NOMO-1 (cell line): ENCODE data around the gene DMTF1.
A peak's percentile ranks its signal among the peaks of the same experiment; 100 is the strongest.
"Not testable (repeated sequence)": the region's sequence is repeated elsewhere in the genome, so short reads cannot be mapped to it uniquely, and the experiment has no call there.

ENCODE experiments used
- DNase-seq, 2 experiments: peaks; one replicate each; lab custom pipeline; 2025; ENCODE audit not compliant: unreplicated experiment in 2 of 2; lab: John Stamatoyannopoulos, UW

DMTF1 gene

DNA sequence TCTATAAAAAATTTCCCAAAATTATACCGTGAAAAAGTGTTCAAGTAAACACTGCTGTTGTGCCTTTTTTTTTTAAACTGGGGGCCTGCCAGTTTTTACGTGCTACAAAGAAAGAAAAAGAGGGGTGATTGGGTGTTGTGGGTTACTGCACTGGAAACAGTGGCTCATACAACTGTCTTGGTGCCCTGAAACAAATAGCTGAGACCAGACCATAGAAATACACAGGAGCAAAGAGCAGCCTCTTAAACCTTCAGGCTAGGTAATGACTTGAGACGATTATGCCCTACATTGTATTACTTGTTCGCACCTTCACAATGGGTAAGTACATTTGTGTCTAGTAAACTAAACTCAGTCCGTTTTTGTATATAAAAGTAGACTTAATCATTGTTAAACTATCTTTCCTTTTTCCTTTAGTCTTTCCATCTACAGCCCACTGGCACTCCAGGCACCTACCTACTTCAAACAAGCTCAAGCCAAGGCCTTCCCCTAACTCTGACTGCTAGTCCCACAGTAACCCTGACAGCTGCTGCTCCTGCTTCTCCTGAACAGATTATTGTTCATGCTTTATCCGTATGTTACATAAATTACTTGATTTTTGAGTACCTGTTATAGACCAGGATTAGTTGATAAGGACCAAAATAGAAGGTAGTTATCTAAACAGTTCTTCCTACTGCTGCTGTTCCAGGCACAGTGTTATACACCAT is 40.7 kb downstream of the DMTF1 start:
- DNase-seq, result no peak

DNA sequence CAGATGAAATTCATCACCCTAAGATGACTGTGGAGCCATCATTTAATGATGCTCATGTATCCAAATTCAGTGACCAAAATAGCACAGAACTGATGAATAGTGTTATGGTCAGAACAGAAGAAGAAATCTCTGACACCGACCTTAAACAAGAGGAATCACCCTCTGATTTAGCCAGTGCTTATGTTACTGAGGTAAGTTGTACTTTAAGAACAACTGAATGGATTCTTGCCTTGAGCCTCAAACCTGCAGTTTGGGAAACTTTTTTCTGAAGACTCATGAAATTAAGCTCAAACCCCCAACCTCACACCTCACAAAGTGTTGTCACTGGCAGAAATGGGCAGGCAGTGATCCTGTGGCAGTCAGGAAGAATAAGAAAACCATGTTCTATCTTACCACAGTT is 41.7 kb downstream of the DMTF1 start:
- DNase-seq, result no peak

DNA sequence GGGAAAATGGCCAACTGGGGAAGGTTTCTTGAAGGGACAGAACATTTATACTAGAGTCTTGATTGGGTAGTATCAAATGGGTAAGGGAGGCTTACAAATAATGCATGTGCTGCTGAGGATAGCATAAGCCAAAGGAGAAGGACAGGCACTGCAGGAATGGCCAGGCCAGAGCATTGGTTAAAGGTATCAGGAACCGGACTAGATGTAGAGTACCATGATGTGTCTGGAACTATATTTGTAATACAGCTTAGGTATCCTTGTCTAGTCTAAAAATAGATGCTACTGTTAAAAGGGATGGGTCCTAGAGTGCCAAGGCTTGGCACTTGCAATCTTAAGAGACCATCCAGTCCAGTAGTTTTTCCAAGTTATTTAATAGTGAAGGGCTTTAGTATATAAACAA is 47.0 kb downstream of the DMTF1 start:
- DNase-seq, result no peak

DNA sequence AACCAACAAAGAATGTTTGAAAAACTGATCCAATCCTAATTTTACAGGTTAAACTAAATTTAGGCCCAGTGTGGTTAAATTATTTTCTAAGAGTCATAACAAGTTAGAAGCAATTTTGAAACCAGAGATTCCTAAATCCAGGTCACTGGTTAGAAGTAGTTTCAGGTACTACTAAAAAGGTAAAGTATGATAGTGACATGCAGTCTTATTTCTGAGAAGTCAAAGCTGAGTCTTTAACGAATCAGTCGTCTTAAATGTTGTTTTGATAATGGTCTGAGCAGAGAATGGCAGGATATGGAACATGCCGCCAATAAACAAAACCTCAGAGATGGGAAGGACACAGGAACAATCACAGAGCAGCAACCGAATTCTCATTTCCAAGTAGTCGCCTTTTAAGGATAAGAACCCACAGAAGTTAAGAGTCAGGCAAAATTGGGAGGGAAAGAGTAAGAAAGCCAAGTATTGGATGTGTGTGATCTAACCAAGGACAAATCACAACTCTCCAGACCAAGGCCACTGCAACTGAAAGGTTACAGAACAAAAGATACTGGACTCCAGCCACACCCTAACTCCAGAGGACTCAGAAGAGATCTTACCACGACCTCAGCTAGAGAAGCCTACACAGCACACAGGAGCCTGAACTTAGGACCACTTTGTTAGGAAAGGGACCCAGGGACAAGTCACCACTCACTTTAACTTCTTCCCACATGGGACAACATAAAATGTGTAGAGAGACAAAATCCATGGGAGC is 47.6 kb downstream of the DMTF1 start:
- DNase-seq, result no peak

DNA sequence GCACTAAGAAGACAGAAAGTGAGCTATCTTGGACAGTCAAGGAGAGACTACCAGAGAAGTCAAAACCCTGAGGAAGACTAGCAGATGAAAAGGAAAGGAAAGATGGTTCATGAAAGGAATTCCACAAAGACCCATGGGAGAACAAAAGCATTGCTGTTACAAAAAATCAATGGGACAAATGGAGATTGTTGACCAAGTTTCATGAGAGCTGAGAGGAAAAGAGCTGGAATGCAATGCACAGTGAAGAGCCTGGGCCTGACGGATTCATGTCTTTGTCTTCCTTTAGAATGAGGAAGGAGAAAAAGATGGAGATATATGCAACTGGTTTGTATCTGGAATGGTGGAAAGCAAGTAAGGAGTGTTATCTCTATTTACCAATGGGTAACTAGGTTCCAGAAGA is 50.0 kb downstream of the DMTF1 start:
- no peak for DNase-seq

DNA sequence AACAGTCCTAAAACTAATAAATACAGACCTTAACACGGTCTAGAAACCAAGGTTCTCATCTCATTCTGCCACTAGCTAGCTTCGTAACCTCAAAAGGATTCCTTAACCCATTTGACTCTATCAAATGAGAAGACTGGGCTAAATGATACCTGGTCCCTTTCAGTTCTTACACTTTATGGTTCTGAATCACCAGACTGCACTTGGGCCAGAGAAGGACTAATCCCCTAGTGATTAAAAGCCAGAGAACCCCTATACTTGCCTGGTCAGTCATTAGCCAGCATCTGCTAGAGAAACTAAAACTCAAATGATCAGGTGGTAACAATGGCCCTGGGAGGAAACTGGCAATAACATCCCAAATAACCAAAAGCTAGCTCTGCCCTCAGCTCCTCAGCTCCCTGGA is 50.5 kb downstream of the DMTF1 start:
- DNase-seq, result no peak

DNA sequence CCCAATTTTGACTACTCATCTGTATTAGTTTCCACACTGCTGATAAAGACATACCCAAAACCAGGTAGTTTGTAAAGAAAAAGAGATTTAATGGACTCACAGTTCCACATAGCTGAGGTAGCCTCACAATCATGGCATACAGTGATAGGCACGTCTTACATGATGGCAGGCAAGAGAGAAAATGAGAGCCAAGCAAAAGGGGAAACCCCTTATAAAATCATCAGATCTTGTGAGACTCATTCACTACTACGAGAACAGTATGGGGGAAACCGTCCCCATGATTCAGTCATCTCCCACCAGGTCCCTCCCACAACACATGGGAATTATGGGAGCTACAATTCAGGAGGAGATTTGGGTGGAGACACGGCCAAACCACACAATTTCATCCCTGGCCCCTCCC is 51.7 kb downstream of the DMTF1 start:
- not testable (repeated sequence) for DNase-seq

DNA sequence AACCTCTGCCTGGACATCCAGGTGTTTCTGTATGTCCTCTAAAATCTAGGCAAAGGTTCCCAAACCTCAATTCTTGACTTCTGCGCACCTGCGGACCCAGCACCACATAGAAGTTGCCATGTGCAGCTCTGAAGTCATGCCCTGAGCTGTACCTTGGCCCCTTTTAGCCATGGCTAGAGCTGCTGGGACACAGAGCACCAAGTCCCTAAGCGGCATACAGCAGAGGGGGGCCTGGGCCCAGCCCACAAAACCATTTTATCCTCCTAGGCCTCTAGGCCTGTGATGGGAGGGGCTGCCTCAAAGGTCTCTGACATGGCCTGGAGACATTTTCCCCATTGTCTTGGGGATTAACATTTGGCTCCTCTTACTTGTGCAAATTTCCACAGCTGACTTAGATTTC is 52.7 kb downstream of the DMTF1 start:
- DNase-seq, result no peak

DNA sequence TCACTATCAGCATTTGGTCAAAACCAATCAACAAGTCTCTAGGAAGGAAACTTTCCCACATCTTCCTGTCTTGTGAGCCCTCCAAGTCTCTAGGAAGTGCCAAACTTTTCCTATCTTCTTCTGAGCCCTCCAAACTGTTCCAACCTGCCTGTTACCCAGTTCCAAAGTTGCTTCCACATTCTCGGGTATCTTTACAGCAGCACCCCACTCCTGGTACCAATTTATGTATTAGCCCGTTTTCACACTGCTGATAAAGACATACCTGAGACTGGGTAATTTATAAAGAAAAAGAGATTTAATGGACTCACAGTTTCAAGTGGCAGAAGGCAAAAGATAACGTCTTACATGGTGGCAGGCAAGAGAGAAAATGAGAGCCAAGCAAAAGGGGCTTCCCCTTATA is 53.4 kb downstream of the DMTF1 start:
- not testable (repeated sequence) for DNase-seq

DNA sequence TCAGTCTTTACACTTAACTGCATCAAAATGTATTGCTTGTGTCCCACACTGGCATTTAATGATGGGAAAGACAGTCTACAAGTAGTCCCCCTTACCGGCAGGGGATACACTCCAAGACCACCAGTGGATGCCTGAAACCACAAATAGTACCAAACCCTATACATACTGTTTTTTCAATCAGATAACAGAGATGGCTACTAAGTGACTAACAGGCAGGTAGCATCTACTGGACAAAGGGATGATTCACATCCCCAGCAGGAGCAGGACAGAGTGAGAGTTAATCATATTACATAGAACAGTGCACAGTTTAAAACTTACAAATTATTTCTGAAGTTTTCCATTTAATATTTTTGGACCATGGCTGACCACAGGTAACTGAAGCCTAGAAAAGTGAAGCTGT is 54.1 kb downstream of the DMTF1 start:
- no peak for DNase-seq

DNA sequence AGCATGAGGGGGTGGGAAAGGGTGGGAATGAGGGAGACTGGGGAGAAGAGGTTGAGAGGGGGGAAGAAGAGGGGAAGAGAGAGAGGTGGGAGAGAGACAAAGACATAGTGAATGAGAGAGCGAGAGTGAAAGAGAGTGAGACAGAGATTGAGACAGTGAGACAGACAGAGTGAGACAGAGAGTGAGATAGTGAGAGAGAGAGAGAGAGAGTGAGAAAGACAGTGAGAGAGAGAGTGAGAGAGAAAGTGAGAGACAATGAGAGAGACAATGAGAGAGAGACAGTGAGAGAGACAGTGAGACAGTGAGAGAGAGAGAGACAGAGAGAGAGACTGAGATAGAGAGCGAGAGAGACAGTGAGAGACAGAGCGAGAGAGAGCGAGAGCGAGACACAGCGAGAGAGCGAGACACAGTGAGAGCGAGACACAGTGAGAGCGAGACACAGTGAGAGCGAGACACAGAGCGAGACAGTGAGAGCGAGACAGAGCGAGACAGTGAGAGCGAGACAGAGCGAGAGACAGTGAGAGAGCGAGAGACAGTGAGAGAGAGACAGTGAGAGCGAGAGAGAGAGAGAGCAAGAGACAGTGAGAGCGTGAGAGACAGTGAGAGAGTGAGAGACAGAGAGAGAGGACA is 57.2 kb downstream of the DMTF1 start:
- no peak for DNase-seq

DNA sequence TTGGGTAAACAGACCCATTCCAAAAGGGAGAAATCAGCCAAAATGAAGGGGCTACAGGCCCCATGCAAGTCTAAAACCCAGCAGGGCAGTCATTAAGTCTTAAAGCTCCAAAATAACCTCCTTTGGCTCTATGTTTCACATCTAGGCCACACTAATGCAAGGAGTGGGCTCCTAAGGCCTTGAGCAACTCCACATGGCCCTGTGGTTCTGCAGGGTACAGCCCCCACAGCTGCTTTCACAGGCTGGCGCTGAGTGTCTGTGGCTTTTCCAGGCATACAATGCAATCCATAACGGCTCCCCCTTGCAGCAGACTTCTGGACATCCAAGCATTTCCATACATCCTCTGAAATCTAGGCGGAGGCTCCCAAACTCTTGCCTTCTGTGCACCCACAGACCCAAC is 58.3 kb downstream of the DMTF1 start:
- DNase-seq, result no peak

DNA sequence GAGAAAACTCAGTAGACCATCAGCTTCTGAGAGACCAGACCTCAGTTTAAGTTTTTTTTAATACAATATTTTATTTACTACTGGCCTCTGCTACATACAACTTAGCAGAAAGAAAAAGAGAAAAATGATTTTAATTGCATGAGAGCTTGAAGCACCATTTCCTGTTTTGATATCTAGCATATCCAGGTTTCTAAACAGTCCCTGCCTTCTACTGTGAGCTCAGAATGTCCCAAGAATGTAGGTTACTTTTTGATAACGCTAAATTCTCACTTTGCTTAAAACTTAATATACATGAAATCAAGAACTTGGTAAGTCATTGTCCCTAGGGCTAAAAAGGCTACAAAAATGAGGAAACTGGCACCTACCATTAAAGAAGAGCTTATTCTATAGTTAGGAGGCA is 60.2 kb downstream of the DMTF1 start:
- no peak for DNase-seq

DNA sequence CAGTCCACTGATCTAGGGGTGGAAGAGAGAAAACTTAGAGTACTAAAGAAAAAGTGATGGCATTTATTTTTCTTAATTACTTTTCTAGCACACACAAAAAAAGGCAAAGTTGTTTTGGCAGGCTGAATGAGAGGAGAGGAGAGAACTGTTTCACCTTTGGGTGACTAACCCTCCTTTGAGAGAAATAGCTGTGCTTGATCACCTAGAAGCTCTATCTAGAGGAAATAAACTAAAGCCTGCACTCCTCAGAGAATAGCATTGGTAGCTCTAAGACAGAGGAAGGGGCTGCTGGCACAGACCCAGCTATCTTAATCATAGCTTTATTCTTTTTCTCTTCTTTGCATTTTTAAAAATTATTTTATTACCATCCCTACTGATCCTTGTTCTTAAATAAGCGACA is 61.0 kb downstream of the DMTF1 start:
- DNase-seq, result no peak

DNA sequence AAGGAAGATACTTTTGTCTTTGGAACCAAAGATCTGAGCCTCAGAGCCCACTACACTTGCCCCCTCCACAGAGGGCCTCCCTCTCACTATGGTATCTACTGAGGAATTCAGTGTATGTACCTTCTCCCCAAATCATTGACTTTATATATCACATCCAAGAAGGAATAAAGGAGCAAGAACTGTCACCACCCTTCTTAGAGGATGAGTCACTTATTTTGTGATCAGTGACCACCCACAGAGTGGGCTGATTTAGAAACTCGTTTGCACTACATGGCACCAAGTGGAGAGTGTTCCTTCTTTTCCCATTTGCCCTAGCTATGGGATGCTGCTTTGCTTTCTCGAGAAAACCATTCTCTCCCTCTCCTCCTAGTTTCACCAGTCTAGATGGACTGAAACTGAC is 61.6 kb downstream of the DMTF1 start:
- no peak for DNase-seq

DNA sequence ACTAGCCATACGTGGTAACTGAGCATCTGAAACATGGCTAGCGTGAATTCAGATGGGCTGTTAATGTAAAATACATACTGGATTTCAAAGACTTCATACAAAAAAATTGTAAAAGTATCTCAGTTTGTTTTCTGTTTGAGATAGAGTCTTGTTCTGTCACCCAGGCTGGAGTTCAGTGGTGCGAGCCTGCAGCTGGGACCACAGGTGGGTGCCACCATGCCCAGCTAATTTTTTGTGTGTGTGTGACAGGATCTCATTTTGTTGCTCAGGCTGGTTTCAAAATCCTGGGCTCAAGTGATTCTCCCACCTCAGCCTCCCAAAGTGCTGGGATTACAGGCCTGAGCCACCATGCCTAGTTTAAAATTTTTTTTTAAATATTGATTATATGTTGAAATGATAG is 62.8 kb downstream of the DMTF1 start:
- DNase-seq, result no peak

DNA sequence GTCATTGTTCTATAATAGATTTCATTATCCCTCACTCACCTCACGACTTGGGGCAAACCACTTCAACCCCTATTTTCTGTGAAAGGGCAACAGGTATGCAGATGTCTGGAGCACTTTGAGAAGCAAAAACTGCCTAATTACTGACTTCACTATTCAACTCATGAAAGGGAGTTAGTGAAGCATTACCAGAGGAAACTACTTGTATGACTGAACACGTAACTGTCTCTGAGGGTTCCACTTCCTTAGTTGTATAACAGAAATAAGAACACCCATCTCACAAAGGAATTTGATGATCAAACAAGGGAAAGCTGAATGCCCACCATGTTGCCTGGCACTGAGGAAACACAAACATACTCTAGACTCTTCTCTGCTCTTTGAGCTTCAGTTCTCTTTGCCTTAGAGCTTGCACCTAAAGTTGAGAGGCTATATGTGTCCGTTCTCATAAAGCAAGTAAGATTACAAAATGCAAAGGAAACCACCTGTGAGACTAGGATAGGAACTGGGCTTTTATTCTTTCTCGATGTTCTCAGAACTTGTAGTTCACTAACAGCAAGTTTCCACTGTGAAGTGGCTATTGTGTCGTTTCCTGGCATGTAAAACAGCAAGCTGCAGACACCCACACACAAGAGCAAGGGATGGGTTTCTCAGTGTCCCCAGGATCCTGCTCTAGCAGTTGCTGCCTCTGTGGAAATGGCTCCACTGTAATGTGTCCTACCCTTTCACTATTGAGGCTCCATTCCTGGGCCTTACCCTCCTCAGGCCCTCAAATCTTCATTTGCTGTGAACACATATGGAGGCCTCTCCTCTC is 64.7 kb downstream of the DMTF1 start:
- DNase-seq, result no peak

DNA sequence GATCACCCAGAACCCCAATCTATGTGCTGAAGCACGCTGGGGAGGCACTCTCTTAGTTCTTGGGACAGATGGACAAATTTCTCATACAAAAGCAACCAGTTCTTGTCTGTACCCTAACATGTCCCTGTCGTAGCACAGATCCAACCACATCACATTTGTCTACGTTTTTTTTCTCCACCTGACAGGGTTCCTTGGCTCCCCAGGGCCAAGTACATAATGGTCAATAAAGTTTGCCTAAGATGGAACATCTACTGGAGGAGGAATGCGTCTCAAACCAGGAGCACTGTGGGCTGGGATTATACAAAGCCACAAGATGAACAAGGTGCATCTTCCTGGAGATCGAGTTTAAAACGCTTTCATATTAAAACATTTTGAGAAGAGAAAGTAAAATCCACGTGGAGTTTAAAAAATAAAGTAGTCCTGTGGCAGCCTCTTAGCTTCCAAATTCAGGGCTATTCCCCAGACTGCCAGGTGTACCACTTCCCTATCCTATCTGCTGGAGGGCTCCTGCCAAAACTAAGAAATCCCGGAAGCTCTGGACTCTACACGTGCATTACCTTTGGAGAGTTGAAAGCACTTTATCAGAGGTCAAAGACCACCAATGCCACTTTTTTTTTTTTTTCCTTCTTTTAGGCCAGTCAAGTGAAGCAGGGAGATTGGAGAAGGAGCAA is 65.9 kb downstream of the DMTF1 start:
- DNase-seq, result no peak

DNA sequence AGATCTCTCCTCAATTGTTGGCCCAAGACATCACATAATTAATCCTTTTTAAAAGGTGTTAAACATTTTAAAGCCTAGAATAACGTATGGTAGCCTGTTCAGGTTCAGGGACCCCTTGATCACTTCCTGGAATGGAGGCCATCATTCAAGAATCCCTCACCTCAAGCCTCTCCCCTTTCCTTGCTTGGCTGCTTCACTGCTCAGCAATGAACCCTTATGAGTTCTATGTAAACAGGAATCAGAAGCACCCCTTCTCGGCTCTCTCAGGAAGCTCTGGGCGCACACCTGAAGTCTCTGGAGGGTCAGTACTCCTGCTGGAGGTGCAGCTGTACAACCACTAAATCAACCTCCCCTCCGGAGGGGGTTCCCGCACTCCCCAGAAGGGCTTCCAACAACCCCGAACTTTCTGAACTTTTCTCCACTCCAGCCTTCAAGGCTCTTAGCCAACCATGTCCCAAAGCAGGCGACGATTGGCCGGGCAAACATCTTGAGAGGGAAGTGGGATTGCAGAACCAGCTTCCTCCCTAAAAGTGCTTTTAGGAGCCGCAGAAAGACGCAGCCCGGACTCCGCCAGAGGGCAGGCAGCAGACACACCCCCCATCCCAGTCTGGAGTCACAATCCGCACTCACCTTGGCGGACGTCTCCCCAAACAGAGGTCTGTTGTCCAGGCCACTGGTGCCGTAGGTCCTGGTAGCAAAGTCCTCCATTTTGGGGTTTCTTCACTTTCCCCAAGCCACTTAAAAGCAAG is 66.7 kb downstream of the DMTF1 start:
- DNase-seq, result peak; percentile 91 to 94

DNA sequence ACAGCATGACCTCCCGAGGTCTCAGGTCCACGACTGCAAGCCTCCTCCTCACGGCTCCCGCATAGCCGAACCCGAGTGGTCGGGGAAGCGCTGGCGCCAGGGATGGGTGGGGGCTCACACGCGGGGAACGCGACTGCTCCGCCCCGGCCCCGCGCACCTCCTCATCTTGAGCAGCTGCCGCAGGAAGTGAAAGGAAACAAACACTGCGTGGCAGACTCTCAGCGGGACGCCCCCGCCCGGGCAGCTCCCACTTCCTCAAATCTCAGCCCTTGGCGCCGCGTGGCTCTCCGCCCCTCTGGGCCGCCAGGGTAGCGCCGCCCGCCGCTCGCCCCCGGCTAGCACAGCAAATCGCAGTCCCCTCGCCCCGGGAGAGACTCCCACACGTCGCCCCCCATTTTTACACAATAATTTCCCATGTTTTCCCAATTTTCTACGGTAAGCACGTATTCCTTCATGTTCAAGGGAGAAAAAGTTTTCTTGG is 67.3 kb downstream of the DMTF1 start, which contains the start of gene TMEM243:
Gene TMEM243 (minus strand): TSS at position 188 of the 481 bp plus-strand sequence. CDS start 229 bp downstream, outside the sequence.
- peak; percentile 100 for DNase-seq
